GM18907 (cell line): ENCODE results near the gene ATN1.
"Not testable (repeated sequence)": the region's sequence is repeated elsewhere in the genome, so short reads cannot be mapped to it uniquely, and the experiment has no call there.

Experiments used
- ATAC-seq: cut with Tn5 transposase; IDR thresholded peaks from one replicate; pipeline ENCODE4 v1.9.1; 2021; ENCODE audit warnings: mild to moderate bottlenecking, moderate library complexity; ENCODE audit not compliant: unreplicated experiment

The ATN1 gene, protein sequence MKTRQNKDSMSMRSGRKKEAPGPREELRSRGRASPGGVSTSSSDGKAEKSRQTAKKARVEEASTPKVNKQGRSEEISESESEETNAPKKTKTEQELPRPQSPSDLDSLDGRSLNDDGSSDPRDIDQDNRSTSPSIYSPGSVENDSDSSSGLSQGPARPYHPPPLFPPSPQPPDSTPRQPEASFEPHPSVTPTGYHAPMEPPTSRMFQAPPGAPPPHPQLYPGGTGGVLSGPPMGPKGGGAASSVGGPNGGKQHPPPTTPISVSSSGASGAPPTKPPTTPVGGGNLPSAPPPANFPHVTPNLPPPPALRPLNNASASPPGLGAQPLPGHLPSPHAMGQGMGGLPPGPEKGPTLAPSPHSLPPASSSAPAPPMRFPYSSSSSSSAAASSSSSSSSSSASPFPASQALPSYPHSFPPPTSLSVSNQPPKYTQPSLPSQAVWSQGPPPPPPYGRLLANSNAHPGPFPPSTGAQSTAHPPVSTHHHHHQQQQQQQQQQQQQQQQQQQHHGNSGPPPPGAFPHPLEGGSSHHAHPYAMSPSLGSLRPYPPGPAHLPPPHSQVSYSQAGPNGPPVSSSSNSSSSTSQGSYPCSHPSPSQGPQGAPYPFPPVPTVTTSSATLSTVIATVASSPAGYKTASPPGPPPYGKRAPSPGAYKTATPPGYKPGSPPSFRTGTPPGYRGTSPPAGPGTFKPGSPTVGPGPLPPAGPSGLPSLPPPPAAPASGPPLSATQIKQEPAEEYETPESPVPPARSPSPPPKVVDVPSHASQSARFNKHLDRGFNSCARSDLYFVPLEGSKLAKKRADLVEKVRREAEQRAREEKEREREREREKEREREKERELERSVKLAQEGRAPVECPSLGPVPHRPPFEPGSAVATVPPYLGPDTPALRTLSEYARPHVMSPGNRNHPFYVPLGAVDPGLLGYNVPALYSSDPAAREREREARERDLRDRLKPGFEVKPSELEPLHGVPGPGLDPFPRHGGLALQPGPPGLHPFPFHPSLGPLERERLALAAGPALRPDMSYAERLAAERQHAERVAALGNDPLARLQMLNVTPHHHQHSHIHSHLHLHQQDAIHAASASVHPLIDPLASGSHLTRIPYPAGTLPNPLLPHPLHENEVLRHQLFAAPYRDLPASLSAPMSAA (N-terminal part only)

DNA sequence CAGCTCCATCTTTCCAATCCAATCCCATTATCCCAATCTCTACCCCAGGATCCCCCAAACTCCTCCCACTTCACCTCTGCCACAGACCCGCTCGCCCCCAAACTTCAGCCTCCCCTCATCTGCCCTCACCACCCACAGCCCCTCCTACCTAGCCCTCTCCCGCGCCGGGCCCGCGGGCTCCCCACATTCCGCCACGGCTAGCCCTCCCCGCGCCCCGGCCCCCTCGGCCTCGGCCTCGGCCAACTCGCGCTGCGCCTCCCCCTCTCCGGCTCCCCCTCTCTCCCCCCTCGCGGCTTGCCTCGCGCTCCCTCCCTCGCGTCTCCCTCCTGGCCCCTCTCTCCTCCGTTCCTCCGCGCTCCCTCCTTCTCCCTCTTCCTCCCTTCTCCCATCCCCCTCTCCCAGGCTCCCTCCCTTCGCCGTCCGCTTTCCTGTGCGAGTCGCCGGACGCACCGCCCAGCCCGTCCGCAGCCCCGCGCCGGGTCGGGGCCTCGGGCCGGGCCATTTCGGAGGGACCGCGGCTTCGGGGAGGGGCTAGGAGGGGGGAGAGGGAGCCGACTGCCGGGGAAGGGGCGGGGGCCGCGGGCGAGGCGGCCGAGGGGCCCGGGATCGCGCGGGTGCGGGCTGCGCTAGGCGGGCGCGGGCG is at the start of gene ATN1:
Gene ATN1 (plus strand): TSS at position 581 of the 643 bp plus-strand sequence. CDS start 6,043 bp downstream, outside the sequence.
- no peak for ATAC-seq

DNA sequence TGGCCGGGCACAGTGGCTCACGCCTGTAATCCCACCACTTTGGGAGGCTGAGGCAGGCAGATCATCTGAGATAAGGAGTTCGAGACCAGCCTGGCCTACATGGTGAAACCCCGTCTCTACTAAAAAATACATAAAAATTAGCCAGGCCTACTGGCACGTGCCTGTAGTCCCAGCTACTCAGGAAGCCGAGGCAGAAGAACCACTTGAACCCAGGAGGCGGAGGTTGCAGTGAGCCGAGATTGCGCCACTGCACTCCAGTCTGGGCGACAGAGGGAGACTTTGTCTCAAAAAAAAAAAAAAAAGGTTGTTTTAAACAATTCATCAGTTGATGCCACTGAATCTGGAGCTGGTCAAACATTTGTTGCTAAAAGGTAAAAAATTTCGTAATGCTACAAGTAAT is 47.9 kb upstream of the ATN1 start:
- not testable (repeated sequence) for ATAC-seq

DNA sequence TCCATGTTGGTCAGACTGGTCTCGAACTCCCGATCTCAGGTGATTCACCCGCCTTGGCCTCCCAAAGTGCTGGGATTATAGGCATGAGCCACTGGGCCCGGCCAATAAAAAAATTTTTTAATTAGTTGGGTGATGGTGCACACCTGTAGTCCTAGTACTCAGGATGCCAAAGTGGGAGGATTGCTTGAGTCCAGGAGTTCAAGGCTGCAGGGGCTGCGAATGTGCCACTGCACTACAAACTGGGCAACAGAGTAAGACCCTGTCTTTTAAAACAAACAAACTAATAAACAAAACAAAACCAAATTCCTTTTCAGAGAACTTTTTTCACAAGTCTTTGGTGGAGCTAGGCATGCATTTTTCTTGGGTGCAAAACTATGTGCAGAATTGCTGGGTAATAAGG is 44.5 kb upstream of the ATN1 start:
- no peak for ATAC-seq

DNA sequence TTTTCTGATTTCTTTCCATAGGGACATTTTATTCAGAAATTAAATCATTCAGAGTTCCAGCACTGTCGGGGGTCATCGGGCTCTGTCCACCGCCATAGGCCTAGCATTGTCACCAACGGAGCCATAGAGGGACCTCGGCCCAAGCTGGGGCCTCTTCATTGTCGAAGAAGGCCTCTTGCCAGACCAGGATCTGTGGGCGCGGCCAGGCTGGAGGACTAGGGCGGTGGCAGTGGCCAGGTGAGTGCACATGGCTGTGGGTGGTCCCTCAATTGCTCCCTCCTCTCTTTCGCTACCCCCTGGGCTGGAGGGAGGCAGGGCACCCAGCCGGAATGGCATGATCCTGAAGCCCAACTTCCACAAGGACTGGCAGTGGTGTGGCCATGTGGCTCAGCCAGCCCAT is 44.1 kb upstream of the ATN1 start:
- no peak for ATAC-seq

DNA sequence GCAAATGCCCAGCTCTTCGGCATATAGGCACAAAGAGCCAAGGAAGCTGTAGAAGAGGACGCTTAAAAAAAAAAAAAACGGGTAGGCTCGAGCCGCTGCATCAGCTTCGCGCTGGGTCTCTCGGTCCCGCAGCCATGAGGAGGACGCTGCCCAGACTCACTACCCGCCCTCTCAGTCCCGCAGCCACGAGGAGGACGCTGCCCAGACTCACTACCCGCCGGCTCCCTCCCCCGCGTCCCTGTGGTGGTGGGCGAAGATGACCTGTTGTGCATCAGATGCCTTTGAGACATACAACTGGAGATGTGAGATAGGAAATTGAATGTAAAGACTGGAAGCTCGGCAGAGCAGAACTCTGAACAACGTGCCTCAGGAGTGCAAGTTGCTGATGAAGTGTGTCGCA is 43.2 kb upstream of the ATN1 start:
- no peak for ATAC-seq

DNA sequence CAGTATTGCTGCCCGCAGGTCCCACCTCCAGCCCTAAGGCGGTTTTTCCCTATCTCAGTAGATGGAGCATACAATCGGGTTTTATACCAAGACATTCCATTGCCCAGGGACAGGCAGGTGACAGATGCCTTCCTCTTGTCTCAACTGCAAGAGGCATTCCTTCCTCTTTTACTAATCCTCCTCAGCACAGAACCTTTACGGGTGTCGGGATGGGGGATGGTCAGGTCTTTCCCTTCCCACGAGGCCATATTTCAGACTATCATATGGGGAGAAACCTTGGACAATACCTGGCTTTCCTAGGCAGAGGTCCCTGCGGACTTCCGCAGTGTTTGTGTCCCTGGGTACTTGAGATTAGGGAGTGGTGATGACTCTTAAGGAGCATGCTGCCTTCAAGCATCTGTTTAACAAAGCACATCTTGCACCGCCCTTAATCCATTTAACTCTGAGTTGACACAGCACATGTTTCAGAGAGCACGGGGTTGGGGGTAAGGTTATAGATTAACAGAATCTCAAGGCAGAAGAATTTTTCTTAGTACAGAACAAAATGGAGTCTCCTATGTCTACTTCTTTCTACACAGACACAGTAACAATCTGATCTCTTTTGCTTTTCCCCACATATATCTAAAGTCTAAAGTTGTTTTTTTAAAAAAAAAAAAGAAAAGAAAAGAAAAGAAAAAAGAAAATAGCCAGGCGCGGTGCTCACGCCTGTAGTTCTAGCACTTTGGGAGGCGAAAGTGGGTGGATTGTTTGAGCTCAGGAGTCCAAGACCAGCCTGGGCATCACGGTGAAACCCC is 41.4 kb upstream of the ATN1 start:
- ATAC-seq, result not testable (repeated sequence)

DNA sequence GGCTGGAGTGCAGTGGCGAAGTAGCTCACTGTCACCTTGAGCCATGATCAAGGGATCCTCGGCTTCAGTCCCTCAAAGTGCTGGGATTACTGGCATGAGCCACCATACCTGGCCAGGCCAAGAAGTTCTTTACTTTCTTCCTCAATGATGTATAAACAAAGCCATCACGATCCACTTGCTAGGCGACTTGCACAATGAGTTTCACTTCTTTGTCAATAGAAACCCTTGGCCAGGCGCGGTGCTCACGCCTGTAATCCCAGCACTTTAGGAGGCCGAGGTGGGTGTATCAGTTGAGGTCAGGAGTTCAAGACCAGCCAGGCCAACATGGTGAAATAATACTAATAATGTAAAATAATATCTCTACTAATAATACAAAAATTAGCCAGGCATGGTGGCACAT is 40.3 kb upstream of the ATN1 start:
- no peak for ATAC-seq

DNA sequence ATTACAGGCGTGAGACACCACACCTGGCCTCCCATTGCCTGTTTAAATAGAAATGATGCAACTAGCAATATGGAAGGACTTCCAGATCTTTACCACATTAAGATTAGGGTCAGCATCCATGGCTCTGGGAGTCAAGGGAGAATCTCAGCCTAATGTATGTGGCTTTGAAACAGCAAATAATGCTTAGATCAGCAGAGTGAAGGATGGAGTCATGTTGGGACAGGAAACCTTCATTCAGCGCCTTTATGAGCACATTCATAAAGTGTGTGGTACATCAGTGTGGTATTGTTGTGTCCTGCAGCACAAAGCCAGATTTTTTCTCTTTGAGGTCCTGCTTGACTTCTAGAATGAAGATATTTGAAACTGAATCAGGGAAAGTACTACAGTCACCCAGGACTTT is 39.4 kb upstream of the ATN1 start:
- no peak for ATAC-seq

DNA sequence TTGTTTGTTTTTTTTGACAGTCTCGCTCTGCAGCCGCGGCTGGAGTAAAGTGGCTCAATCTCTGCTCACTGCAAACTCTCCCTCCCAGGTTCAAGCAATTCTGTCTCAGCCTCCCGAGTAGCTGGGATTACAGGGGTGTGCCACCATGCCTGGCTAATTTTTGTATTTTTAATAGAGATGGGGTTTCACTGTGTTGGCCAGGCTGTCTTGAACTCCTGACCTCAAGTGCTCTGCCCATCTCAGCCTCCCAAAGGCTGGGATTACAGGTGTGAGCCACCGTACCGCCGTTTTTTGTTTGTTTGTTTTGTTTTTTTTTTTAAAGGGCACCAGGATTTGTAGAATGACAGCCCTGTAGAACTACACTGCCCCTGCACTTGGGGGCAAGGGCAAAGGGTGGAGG is 39.0 kb upstream of the ATN1 start:
- ATAC-seq, result not testable (repeated sequence)

DNA sequence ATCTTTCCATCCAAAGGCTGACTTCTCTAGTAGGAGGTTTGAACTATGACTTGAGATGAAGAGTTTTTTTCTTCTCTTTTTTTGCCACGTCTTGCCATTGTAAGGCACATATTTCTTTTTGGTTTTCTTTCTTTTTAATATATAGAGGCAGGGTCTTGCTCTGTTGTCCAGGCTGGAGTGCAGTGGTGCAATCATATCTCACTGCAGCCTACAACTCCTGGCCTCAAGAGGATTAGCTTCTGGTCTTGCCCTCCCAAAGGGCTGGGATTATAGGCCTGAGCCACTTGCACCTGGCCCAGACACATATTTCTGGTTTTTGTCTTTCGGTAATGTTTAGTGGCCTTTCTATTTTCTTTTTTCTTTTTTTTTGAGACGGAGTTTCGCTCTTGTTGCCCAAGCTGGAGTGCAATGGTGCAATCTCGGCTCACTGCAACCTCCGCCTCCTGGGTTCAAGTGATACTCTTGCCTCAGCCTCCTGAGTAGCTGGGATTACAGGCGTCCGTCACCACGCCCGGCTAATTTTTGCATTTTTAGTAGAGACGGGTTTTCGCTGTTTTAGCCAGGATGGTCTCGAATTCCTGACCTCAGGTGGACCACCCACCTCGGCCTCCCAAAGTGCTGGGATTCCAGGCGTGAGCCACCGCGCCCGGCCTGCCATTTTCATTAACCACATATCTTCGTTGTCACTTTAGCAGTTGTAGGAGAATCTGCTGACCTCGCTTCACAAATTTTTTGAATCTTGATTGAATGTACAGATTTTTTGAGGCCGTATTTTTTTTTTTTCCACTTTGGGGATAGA is 37.8 kb upstream of the ATN1 start:
- ATAC-seq, result not testable (repeated sequence)

DNA sequence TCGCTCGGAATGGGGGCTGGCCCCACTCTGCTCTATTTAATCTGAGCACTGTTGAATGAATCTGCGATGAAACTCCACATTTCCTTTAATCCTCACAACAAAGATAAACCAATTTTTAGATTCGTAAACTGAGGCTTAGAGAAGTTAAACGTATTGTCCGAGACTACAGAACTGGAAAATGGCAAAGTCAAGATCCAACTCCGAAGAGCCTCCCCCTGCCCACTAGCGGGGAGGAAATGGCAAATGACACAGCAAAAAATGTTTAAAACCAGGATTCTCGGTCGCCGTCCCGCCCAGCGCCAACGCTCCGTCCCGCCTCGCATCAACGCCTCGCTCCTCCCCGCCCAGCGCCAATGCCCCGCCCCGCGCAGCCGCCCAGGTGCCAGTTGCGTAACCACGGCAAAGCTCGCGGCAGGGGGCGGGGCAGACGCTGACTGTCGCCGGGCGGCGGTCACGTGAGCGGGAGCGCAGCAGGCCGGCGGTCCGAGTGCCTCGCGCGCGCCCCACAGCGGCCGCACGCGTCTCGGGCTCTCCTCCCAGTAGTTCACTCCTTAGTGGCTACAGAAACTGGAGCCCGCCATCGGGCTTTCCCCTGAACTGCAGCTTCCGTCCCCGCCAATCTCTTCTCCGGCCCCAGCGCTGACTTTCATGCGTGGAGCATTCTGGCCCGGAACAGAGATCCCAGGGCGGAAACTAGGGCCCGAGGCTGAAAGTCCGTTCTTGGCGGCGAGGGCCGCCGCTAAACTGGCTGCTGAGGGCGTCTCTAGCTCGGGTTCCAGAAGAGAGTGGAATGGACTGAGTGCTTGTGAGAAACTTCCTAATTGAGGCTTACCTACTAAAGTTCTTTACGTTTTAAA is 36.7 kb upstream of the ATN1 start:
- ATAC-seq, result peak; percentile 93

DNA sequence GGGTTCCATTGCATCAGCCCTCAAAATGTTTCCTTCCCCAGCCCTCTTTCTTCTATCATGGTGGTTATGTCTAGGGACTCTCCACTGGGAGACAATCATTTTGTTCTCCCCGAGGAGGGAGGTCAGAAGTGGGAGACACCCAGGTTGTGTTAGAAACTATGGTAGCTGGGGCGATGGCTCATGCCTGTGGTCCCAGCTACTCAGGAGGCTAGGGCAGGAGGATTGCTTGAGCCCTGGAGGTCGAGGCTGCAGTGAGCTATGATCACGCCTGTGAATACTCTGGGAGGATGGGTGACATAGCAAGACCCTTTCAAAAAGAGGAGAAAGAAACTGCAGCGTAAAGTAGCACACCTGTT is 36.1 kb upstream of the ATN1 start:
- ATAC-seq, result peak; percentile 23

DNA sequence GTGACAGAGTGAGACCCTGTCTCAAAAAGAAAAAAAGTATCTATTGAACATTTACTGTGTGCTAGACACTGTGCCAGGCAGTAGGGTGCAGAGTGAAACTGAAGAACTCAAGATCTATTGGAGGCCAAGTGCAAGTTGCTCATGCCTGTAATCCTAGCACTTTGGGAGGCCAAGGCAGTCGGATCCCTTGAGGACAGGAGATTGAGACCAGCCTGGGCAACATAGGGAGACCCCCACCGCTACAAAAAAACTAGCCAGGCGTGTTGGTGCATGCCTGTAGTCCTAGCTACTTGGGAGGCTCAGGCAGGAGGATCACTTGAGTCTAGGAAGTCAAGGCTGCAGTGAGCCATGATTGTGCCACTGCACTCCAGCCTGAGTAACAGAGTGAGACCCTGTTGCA is 35.1 kb upstream of the ATN1 start:
- ATAC-seq, result not testable (repeated sequence)

DNA sequence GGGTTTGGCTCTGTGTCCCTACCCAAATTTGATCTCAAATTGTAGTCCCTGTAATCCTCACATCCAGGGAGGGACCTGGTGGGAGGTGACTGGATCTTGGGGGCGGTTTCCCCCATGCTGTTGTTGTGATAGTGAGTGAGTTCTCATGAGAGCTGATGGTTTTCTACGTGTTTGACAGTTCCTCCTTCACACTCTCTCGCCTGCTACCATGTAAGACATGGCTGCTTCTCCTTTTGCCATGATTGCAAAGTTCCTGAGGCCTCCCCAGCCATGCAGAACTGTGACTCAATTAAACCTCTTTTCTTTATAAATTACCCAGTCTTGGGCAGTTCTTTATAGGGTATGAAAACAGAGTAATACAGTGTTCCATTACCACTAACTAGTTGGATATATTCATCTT is 33.4 kb upstream of the ATN1 start:
- ATAC-seq, result no peak

DNA sequence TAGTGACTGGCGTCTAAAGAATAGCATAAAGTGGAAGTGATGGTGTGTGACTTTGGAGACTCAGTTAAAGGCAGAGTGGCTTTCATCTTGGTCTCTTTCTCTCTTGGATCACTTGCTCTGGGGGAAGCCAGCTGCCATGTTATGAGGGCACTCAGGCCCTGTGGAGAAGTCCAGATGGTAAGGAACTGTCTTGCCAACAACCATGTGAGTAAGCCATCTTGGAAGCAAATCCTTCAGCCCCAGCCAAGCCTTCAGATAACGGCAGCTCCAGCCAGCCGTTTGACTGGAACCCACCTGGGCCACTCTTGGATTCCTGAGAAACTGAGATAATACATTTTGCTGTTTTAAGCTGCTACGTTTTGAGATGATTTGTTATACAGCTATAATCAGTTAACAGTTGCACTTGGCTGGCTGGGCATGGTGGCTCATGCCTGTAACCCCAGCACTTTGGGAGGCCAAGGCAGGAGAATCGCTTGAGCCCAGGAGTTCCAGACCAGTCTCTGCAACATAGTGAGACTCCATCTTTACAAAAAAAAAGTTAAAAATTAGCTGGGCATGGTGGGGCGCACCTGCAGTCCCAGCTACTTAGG is 30.8 kb upstream of the ATN1 start:
- ATAC-seq, result no peak

DNA sequence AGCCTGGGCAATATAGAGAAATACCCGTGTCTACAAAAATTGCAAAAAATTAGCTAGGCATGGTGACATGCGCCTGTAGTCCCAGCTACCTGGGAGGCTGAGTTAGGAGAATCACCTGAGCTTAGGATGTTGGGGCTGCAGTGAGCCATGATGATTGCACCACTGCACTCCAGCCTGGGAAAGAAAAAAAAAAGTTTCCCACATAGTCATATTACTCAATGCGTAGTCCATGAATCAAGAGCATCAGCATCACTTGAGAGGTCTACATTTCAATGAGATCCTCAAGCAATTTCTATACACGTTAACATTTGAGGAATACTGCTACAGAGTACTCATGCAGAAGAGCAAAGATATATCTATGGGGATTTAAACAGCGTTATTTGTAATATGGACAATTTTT is 28.3 kb upstream of the ATN1 start:
- no peak for ATAC-seq

DNA sequence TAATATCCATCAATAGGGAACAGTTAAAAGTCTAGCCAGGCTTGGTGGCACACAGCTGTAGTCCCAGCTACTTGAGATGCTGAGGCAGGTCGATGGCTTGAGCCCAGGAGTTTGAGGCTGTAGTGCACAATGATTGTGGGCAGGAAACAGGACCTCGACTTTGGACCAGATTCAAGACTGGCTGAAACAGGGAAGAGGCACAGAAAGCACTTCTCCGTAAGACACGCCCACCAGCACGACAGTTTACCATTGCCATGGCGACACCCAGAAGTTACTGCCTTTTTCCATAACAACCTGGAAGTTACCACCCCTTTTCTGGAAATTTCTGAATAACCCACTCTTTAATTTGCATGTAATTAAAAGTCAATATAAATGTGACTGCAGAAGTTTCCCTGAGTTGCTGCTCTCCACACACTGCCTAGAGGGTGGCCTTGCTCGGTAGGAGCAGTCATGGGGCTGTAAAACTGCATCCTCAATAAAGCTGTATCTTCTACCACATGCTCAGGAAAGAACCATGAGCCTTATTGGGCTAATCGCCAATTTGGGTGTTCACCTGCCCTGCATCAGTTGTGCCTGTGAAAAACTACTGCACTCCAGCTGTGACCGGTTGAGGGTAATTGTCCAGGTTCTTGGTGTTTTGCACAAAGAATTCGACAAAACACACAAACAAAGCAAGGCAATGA is 27.8 kb upstream of the ATN1 start:
- no peak for ATAC-seq

DNA sequence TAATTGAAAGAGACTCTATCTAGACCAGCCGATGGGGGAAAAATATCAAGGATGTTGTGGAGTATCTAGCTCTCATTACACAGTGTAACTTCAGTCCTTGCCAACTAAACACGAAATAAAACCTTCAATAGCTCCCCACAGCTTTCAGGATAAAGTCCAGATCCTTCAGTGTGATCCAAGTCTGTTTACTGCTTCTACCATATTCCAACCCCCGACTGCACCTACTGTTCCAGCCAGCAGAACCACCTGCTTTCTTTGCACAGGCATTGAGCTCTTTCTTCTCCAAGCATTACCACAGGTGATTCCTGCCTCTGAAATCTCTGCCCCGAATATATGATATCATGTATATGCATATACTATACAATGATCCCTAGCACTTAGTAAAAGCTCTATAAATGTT is 25.3 kb upstream of the ATN1 start:
- no peak for ATAC-seq
